Thymus (tissue), 11 donors: Measurements from ENCODE around the gene MAP3K4. TPM values are rescaled to one million over a fixed set of nuclear protein-coding genes. Genes with fewer than 3 reads are reported as not detected.

ENCODE experiments used
- DNase-seq, 9 donors: peaks; one replicate each; pipeline ENCODE4 v3.0.0-alpha.2; 2013; ENCODE audit warnings: low spot score in 9 of 9, low read depth in 6 of 9, missing footprints in 1 of 9
- H3K27ac ChIP-seq, 2 donors: one replicate each; pipeline ENCODE4 v1.5.1; 2013; ENCODE audit warnings: control low read depth in 1 of 2, low read depth in 1 of 2, low read length in 1 of 2, mild to moderate bottlenecking in 1 of 2, moderate library complexity in 1 of 2
- H3K27me3 ChIP-seq, 2 donors: one replicate each; pipeline ENCODE4 v1.5.1; 2013; ENCODE audit warnings: low read length in 1 of 2; ENCODE audit not compliant: control insufficient read depth in 2 of 2, insufficient read depth in 1 of 2
- H3K36me3 ChIP-seq, 2 donors: one replicate each; pipeline ENCODE4 v1.5.1; 2013; ENCODE audit warnings: low read length in 1 of 2, mild to moderate bottlenecking in 1 of 2, moderate library complexity in 1 of 2; ENCODE audit not compliant: control insufficient read depth in 2 of 2, insufficient read depth in 2 of 2
- H3K4me1 ChIP-seq, 2 donors: one replicate each; pipeline ENCODE4 v1.5.1; 2013; ENCODE audit warnings: low read length in 2 of 2; ENCODE audit not compliant: control insufficient read depth in 2 of 2, insufficient read depth in 2 of 2
- H3K4me3 ChIP-seq, 2 donors: one replicate each; pipeline ENCODE4 v1.5.1; 2013; ENCODE audit warnings: low read length in 2 of 2, control low read depth in 1 of 2, mild to moderate bottlenecking in 1 of 2
- H3K9me3 ChIP-seq, 2 donors: one replicate each; pipeline ENCODE4 v1.5.1; 2013; ENCODE audit warnings: low read length in 1 of 2, mild to moderate bottlenecking in 1 of 2; ENCODE audit not compliant: control insufficient read depth in 2 of 2, insufficient read depth in 1 of 2
- WGBS: extraction: QIAGEN DNeasy Blood & Tissue Kit; methylation state at CpG from one replicate; pipeline ENCODE4 v1.1.7; 2013; 5-methylcytosine and 5-hydroxymethylcytosine counted together
- polyA plus RNA-seq: library from polyadenylated mRNA; stranded (reverse); fragments of 200-250 nt; gene quantifications from one replicate; pipeline ENCODE4 v1.2.3, GENCODE V29; 2013
- total RNA-seq: library from RNA; stranded (reverse); fragments of 120-200 nt; gene quantifications from one replicate; pipeline ENCODE4 v1.2.4, GENCODE V29; 2013
- donor health status: healthy.

Gene MAP3K4
- total and polyA plus RNA-seq, 2 donors, result 25.1 to 26.7 TPM

DNA sequence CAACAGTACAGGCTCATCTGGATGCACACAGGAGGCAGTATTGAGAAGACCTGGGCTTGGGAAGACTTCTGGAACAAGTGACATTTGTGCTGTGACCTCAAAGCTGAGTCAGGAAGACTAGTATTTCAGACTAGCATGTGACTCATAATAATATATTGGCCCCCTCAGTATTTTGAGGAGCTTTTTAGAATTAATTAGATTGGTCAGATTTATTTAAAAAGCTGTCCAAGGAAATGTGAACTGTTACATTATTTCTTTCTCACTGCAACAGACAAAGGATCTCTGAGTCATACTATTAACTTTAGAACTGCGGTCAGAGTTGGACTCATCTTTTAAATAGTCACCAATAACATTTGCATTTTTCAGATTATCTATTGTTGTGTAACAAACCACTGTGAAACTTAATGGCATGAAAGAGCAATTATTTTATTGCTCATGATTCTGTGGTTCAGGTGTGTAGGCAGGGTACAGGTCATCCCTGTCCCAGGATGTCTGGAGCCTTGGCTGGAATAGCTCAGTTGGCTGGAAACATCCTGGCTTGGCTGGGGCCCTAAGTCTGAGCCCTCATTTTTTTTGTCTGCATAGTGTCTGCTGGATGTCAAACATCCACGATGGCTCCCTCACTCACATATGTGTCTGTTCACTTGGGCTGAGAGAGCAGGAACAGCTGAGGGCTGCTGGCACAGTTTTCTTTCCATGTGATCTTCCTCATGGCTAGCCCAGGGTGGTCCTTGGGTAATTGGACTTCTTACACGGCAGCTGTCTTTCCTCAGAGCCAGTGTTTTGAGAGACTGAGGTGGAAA is 46.9 kb downstream of the MAP3K4 start:
- no peak for DNase-seq
- no peaks in the 10 kb centered on the region for H3K27me3 ChIP-seq
- H3K36me3 ChIP-seq, result peaks cover 17 to 43% of the 10 kb centered on the region in 2 donors
- H3K27ac ChIP-seq, result no peak overlapping the region
- no peak overlapping the region for H3K4me3 ChIP-seq
- WGBS, result 98% methylated on average over 3 of the region's 3 CpGs
- H3K9me3 ChIP-seq, result no peaks in the 10 kb centered on the region
- no peaks in the 10 kb centered on the region for H3K4me1 ChIP-seq

DNA sequence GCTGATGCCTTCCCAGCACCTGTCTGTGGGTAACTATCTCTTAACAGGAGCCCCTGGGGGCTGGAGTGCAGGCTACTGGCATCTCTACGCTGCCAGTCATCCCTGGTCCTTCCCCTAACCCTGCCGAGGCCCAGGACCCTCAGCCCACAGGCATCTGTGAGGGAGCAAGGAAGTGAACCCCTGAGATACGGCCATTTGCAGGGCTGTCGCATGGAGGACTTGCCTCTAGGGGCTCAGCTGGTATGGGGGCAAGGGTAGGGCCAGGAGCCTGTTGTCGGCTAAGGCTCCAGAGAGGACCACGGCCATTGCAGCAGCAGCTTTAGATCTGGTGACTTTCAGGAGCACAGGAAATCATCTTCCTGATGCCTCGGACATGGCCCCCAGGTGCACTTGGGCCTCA is 49.7 kb downstream of the MAP3K4 start:
- Histone ChIP-seq H3K9me3 (no peaks in the 10 kb centered on the region), H3K4me3 (no peak overlapping the region), H3K27me3 (no peaks in the 10 kb centered on the region), H3K36me3 (peaks cover 13 to 39% of the 10 kb centered on the region in 2 donors), H3K27ac (no peak overlapping the region), H3K4me1 (no peaks in the 10 kb centered on the region)
- WGBS, result 99% methylated on average over 7 of the region's 7 CpGs
- no peak for DNase-seq

DNA sequence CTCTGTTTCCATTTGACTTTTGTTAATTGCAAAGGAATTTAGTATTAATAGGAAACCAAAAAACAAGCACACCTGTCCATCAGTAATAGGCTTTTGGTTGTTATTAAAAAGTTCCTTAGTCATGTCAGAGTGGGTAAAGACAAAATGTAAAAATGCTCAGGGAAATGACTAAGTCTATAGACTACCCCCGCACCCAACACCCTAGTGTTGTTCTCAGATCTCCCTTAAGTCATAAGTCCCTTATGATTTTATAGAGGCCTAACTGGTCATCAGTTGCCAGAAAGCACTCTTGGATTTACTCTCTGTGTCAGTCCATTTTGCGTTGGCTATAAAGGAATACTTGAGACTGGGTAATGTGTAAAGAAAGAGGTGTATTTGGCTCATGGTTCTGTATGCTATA is 52.8 kb downstream of the MAP3K4 start:
- H3K9me3 ChIP-seq, result no peaks in the 10 kb centered on the region
- over 99% methylated on average over 2 of the region's 2 CpGs for WGBS
- no peaks in the 10 kb centered on the region for H3K27me3 ChIP-seq
- H3K27ac ChIP-seq, result no peak overlapping the region
- H3K36me3 ChIP-seq, result peaks cover 13 to 32% of the 10 kb centered on the region in 2 donors
- H3K4me3 ChIP-seq, result no peak overlapping the region
- no peaks in the 10 kb centered on the region for H3K4me1 ChIP-seq
- DNase-seq, result no peak

DNA sequence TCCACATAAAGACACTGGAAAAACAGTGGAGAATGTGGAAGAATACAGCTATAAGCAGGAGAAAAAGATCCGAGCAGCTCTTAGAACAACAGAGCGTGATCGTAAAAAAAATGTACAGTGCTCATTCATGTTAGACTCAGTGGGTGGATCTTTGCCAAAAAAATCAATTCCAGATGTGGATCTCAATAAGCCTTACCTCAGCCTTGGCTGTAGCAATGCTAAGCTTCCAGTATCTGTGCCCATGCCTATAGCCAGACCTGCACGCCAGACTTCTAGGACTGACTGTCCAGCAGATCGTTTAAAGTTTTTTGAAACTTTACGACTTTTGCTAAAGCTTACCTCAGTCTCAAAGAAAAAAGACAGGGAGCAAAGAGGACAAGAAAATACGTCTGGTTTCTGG is 57.1 kb downstream of the MAP3K4 start:
- H3K27me3 ChIP-seq, result no peaks in the 10 kb centered on the region
- H3K4me1 ChIP-seq, result no peaks in the 10 kb centered on the region
- H3K9me3 ChIP-seq, result no peaks in the 10 kb centered on the region
- no peak overlapping the region for H3K4me3 ChIP-seq
- WGBS, result 83% methylated on average over 7 of the region's 7 CpGs
- no peak overlapping the region for H3K27ac ChIP-seq
- peaks cover 10 to 15% of the 10 kb centered on the region in 2 donors for H3K36me3 ChIP-seq
- DNase-seq, result no peak

DNA sequence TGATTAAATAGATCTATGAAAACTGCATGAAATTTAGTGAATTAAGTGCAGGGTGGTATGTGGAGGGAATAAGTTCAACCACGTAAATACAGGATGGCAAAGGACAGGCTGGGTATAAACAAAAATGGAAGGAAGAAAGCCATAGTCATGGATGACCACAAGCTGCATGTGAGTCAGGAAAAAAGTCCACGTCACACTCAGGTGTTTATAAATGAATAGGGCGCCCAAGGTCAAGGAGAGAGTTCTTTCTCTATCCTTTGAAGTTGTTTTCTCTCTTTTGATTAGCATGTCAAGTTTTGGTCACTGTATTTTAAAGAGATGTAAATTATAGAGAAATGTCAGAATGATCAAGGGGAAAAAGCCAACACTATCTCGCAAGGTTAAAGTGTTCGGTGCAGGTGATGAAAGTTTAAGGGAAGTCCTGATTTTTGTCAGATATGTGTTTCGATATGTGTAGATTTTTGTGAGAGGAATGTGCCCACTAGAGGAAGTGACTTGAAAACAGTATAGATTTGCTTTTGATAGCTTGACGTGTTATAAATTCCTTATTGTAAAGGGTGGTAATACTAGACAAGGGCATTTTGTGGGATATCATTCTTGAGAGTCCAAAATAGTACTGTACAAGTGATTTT is 58.7 kb downstream of the MAP3K4 start:
- Histone ChIP-seq H3K36me3 (peaks cover 9 to 10% of the 10 kb centered on the region in 2 donors), H3K9me3 (no peaks in the 10 kb centered on the region), H3K4me1 (no peaks in the 10 kb centered on the region), H3K27ac (no peak overlapping the region), H3K4me3 (no peak overlapping the region), H3K27me3 (no peaks in the 10 kb centered on the region)
- WGBS, result 96% methylated on average over 7 of the region's 7 CpGs
- no peak for DNase-seq

- Histone ChIP-seq H3K4me3 (no peak overlapping the region), H3K36me3 (peaks cover 10 to 12% of the 10 kb centered on the region in 2 donors), H3K9me3 (no peaks in the 10 kb centered on the region), H3K27ac (no peak overlapping the region), H3K4me1 (no peaks in the 10 kb centered on the region), H3K27me3 (no peaks in the 10 kb centered on the region)
- 100% methylated on average over 2 of the region's 2 CpGs for WGBS
- no peak for DNase-seq
These were observed 61.5 kb downstream of the MAP3K4 start for GRCh38 chr6:161053103-161053502.

GRCh38 chr6:161054876-161055275 is 63.3 kb downstream of the MAP3K4 start:
- H3K4me3 ChIP-seq, result no peak overlapping the region
- DNase-seq, result no peak
- H3K9me3 ChIP-seq, result no peaks in the 10 kb centered on the region
- H3K27me3 ChIP-seq, result no peaks in the 10 kb centered on the region
- H3K4me1 ChIP-seq, result no peaks in the 10 kb centered on the region
- peaks cover 0 to 2% of the 10 kb centered on the region in 2 donors for H3K36me3 ChIP-seq
- H3K27ac ChIP-seq, result no peak overlapping the region

DNA sequence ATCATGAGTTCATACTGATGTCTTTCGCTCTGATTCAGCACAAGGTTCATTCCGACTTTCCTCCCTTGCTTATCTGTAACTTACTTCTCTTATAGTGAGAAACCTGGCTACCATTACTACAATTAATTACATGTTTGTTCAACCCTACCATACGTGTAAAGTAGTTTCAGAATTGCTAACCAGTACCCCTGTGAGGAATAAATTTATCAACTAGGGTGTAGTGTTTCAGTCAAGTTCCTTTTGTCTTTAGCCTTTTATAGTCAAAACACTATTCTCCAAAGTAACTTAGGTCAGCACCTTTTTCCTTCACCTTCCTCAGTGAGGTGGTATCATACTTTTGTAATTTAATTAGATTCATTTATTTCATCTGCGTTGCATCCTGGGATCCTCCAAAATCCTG is 64.9 kb downstream of the MAP3K4 start:
- Histone ChIP-seq H3K4me3 (no peak overlapping the region), H3K4me1 (no peaks in the 10 kb centered on the region), H3K9me3 (no peaks in the 10 kb centered on the region), H3K36me3 (peaks cover 0 to 2% of the 10 kb centered on the region in 2 donors), H3K27ac (no peak overlapping the region), H3K27me3 (no peaks in the 10 kb centered on the region)
- whole genome bisulfite sequencing, result 98% methylated on average over 4 of the region's 4 CpGs
- DNase-seq, result no peak
